OCI-LY3 (cell line): ENCODE data around the gene MAGI1.

Experiments used
- CTCF ChIP-seq: fragments of 200-600, 300-600 bp; sonication (generic); IDR thresholded peaks from 2 replicates; pipeline ENCODE4 v1.5.1; 2014; ENCODE audit warnings: antibody characterized with exemption, low read length, low read depth
- EZH2phosphoT487 ChIP-seq: fragments of 200-600 bp; shearing (Covaris generic); IDR thresholded peaks from 2 replicates; pipeline ENCODE4 v1.6.1; 2018; ENCODE audit warnings: antibody characterized with exemption, mixed run types, low read depth

GRCh38 chr3:65945953-65946352 lies 92.8 kb downstream of the MAGI1 start:
- TF ChIP-seq CTCF, result no peak
- TF ChIP-seq EZH2phosphoT487, result no peak
